HG03457 (cell line): Measurements from ENCODE around the gene POU2AF3.
"Not testable (repeated sequence)": the region's sequence is repeated elsewhere in the genome, so short reads cannot be mapped to it uniquely, and the experiment has no call there.

Experiments used
- ATAC-seq: cut with Tn5 transposase; IDR thresholded peaks from one replicate; pipeline ENCODE4 v1.9.1; 2021; ENCODE audit warnings: moderate number of reproducible peaks; ENCODE audit not compliant: unreplicated experiment

The POU2AF3 gene

GRCh38 chr11:111298413-111299100 lies at the start of gene POU2AF3:
Gene POU2AF3, plus strand, starts transcription at chr11:111298546. Its CDS starts 36 bp downstream, at chr11:111298582.
- ATAC-seq = no peak

GRCh38 chr11:111250936-111251335 lies 47.4 kb upstream of the POU2AF3 start:
- no peak for ATAC-seq

- no peak for ATAC-seq
Measured at GRCh38 chr11:111253131-111253530, 45.2 kb upstream of the POU2AF3 start.

- ATAC-seq = no peak
Measured at GRCh38 chr11:111253630-111254029, 44.7 kb upstream of the POU2AF3 start.

- no peak for ATAC-seq
Measured at GRCh38 chr11:111258046-111258445, 40.3 kb upstream of the POU2AF3 start.

GRCh38 chr11:111259896-111260295 lies 38.5 kb upstream of the POU2AF3 start:
- no peak for ATAC-seq

- no peak for ATAC-seq
Measured at GRCh38 chr11:111260811-111261210, 37.5 kb upstream of the POU2AF3 start.

- no peak for ATAC-seq
Measured at GRCh38 chr11:111264646-111265045, 33.7 kb upstream of the POU2AF3 start.

- ATAC-seq = no peak
Measured at GRCh38 chr11:111265421-111265820, 32.9 kb upstream of the POU2AF3 start.

- ATAC-seq = not testable (repeated sequence)
Measured at GRCh38 chr11:111268303-111268702, 30.0 kb upstream of the POU2AF3 start.

- ATAC-seq = no peak
Measured at GRCh38 chr11:111269146-111269868, 29.0 kb upstream of the POU2AF3 start.

- no peak for ATAC-seq
Measured at GRCh38 chr11:111272420-111272819, 25.9 kb upstream of the POU2AF3 start.

GRCh38 chr11:111282562-111283075 lies 15.7 kb upstream of the POU2AF3 start:
- ATAC-seq = no peak

- ATAC-seq = no peak
Measured at GRCh38 chr11:111283945-111284481, 14.3 kb upstream of the POU2AF3 start.

GRCh38 chr11:111285189-111286091 lies 12.9 kb upstream of the POU2AF3 start:
- no peak for ATAC-seq

- ATAC-seq = no peak
Measured at GRCh38 chr11:111291764-111292163, 6.6 kb upstream of the POU2AF3 start.

- ATAC-seq = not testable (repeated sequence)
Measured at GRCh38 chr11:111292408-111292807, 5.9 kb upstream of the POU2AF3 start.

- ATAC-seq = no peak
Measured at GRCh38 chr11:111296196-111296595, 2.1 kb upstream of the POU2AF3 start.

- no peak for ATAC-seq
Measured at GRCh38 chr11:111297696-111298095, 650 bp upstream of the POU2AF3 start.

GRCh38 chr11:111299101-111300026 lies 1.0 kb downstream of the POU2AF3 start:
- peak; percentile 51 for ATAC-seq
